Activated CD4-positive, alpha-beta memory T cell treated with anti-CD3 and anti-CD28 coated beads, Interleukin-2, amount 10 ng/mL, durations not matched to agents 7 days and 5 days (primary cell): Measurements from ENCODE around the gene TAF4B. TPM values are rescaled to one million over a fixed set of nuclear protein-coding genes. Genes with fewer than 3 reads are reported as not detected.
A peak's percentile ranks its signal among the peaks of the same experiment; 100 is the strongest.
"Not testable (repeated sequence)": the region's sequence is repeated elsewhere in the genome, so short reads cannot be mapped to it uniquely, and the experiment has no call there.

Experiments used
- CTCF ChIA-PET: fragments of 350-600 bp; sonication (Branson Sonifier 250); formaldehyde crosslinking; loops from one replicate; lab custom pipeline; 2021; ENCODE audit warnings: antibody characterized with exemption, inconsistent platforms; lab: Charles Lee
- POLR2A ChIA-PET: fragments of 350-600 bp; sonication (Branson Sonifier 250); formaldehyde crosslinking; loops from one replicate; lab custom pipeline; 2021; ENCODE audit warnings: antibody characterized with exemption; lab: Charles Lee
- DNase-seq: peaks from one replicate; pipeline ENCODE4 v3.0.0-alpha.2; 2020
- H3K27ac Mint-ChIP-seq: one replicate; pipeline ENCODE4 v1.8.0; 2021; ENCODE audit warnings: mild to moderate bottlenecking, mixed read lengths
- H3K27me3 Mint-ChIP-seq: one replicate; pipeline ENCODE4 v1.8.0; 2021; ENCODE audit warnings: mixed read lengths
- H3K36me3 Mint-ChIP-seq: one replicate; pipeline ENCODE4 v1.8.0; 2021; ENCODE audit warnings: low read depth, mixed read lengths
- H3K4me1 Mint-ChIP-seq: one replicate; pipeline ENCODE4 v1.8.0; 2021; ENCODE audit warnings: mixed read lengths
- H3K4me3 Mint-ChIP-seq: one replicate; pipeline ENCODE4 v1.8.0; 2021; ENCODE audit warnings: mild to moderate bottlenecking, mixed read lengths
- H3K9me3 Mint-ChIP-seq: one replicate; pipeline ENCODE4 v1.8.0; 2021; ENCODE audit warnings: mixed read lengths
- total RNA-seq, 2 experiments: library from RNA; stranded (reverse); gene quantifications; one replicate each; pipeline ENCODE4 v1.2.3, GENCODE V29; 2021

TAF4B gene
- total RNA-seq = 1 to 10 TPM; 3.3 to 3.8 TPM

GRCh38 chr18:26226229-26227050, at the start of gene TAF4B:
TAF4B (plus strand) TSS chr18:26226445; CDS start chr18:26226934, 489 bp downstream.
- peak; percentile 91 for DNase-seq
- Mint-ChIP-seq H3K9me3 (no peaks in the 10 kb centered on the region), H3K27ac (peak within 1 kb of the TSS; percentile 77), H3K4me3 (peak within 1 kb of the TSS; percentile 92), H3K27me3 (no peaks in the 10 kb centered on the region), H3K36me3 (peaks cover under 1% of the 10 kb centered on the region), H3K4me1 (peaks cover 31% of the 10 kb centered on the region)
- POLR2A ChIA-PET = interaction anchor here (1.0 to 3.6 kb wide), 6 partner anchors 8 to 139 kb away, joined by 5 to 26 read pairs (median 6); partner anchors contain the start of gene SS18
- CTCF ChIA-PET = no interaction called here

DNA sequence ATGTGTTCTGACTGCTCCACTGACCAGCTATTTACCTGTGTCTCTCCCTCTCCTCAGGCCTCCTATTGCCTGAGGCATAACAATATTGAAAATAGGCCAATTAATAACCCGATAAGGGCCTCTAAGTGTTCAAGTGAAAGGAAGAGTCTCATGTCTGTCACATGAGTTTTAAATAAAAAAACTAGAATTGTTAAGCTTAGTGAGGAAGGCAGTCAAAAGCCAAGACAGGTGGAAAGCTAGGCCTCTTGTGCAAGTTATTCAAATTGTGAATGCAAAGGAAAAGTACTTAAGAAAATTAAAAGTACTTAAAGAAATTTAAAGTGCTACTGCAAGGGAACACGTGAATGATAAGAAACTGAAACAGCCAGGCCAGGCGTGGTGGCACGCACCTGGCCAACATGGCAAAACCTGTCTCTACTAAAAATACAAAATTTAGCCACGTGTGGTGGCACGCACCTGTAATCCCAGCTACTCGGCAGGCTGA, 44.9 kb upstream of the TAF4B start:
- POLR2A ChIA-PET = no interaction called here

DNA sequence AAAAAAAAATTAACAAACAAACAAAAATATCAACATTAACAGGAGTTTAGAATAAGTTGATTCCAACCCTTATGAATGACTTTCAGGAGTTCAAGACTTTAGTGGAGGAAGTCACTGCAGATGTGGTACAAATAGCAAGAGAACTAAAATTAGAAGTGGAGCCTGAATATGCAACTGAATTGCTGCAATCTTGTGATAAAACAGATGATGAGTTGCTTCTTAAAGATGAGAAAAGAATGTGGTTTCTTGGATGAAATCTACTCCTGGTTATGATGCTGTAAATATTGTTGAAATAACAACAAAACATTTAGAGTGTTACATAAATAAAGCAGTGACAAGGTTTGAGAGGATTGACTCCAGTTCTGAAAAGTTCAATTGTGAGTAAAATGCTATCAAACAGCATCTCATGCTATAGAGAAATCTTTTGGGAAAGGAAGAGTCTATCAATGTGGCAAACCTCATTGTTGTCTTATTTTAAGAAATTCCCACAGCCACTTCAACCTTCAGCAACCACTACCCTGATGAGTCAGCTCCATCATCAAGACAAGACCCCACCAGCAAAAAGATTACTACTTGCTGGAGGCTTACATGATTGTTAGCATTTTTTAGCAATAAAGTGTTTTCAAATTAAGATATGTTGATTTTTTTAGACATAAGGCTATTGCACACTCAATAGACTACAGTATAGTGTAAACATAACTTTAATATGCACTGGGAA, 42.7 kb upstream of the TAF4B start:
- ChIA-PET POLR2A (no interaction called here), CTCF (no interaction called here)

More for the DNA sequence above, 44.9 kb upstream of the TAF4B start:
- no peaks in the 10 kb centered on the region for H3K9me3 Mint-ChIP-seq
- H3K4me3 Mint-ChIP-seq = no peak overlapping the region
- H3K27me3 Mint-ChIP-seq = no peaks in the 10 kb centered on the region
- no peak overlapping the region for H3K27ac Mint-ChIP-seq
- no peaks in the 10 kb centered on the region for H3K4me1 Mint-ChIP-seq
- CTCF ChIA-PET = no interaction called here
- H3K36me3 Mint-ChIP-seq = no peaks in the 10 kb centered on the region
- no peak for DNase-seq

DNA sequence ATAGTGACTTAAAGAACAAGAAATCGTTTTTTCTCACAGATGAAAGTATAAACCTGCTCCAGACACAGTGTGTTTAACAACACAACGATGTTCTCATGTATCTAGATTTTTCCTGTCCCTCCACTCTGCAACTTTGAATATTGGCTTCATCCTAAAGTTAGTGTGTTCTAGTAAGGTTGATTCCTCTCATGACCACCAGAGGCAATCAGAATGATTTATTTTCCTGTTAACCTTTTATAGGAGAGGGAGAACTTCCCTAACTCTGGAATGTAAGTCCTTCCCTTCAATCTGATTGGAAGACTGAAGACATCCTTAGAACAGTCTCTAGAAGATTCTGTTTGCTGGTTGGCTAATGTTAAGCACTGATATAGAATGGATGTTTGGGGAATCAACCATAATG, 41.0 kb upstream of the TAF4B start:
- Mint-ChIP-seq H3K4me1 (peaks cover 5% of the 10 kb centered on the region), H3K9me3 (no peaks in the 10 kb centered on the region), H3K27me3 (no peaks in the 10 kb centered on the region), H3K36me3 (no peaks in the 10 kb centered on the region), H3K27ac (no peak overlapping the region), H3K4me3 (no peak overlapping the region)
- CTCF ChIA-PET = no interaction called here
- no peak for DNase-seq
- POLR2A ChIA-PET = no interaction called here

More for the DNA sequence above, 42.7 kb upstream of the TAF4B start:
- Mint-ChIP-seq H3K9me3 (no peaks in the 10 kb centered on the region), H3K27me3 (no peaks in the 10 kb centered on the region), H3K4me3 (no peak overlapping the region), H3K27ac (no peak overlapping the region), H3K4me1 (no peaks in the 10 kb centered on the region), H3K36me3 (no peaks in the 10 kb centered on the region)
- no peak for DNase-seq

DNA sequence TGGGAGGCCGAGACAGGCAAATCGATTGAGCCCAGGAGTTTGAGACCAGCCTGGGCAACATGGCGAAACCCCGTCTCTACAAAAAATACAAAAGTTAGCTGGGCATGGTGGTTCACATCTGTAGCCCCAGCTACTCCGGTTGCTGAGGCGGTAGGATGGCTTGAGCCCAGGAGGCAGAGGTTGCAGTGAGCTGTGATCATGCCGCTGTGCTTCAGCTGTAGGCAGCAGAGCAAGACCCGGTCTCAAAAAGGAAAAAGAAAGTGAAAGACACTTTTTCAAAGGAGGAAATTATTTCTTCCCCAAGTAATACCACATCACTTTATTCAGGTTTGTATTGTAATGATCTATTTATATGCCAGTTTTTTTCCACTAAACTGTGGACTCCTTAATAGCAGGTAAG, 35.7 kb upstream of the TAF4B start:
- H3K4me3 Mint-ChIP-seq = peak overlapping the region; percentile 74
- no peaks in the 10 kb centered on the region for H3K36me3 Mint-ChIP-seq
- POLR2A ChIA-PET = interaction anchor here (1.5 to 2.5 kb wide), 2 partner anchors 36 to 99 kb away, joined by 5 read pairs; no protein-coding TSS in a partner anchor
- CTCF ChIA-PET = no interaction called here
- peak; percentile 47 for DNase-seq
- H3K4me1 Mint-ChIP-seq = peaks cover 9% of the 10 kb centered on the region
- peak overlapping the region; percentile 64 for H3K27ac Mint-ChIP-seq
- H3K9me3 Mint-ChIP-seq = no peaks in the 10 kb centered on the region
- no peaks in the 10 kb centered on the region for H3K27me3 Mint-ChIP-seq

DNA sequence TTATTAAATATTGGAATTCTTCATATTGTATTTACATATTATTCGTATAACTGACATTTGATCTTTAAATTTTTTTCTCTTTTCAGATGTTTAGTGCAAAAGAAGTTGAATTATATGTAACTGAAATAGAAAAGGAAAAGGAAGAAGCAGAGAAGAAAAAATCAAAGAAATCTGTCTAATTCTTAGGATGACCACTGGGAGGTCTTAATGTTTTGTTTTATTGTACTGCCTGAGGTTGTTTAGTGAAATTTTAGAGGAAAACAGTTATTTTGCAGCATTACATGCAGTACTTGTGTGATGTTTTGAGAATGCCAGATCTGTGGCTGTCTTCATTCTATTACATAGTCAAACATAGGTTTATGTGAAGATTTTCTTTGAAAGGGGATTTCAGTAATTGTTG, 34.0 kb upstream of the TAF4B start:
- Mint-ChIP-seq H3K4me3 (no peak overlapping the region), H3K4me1 (peaks cover 9% of the 10 kb centered on the region), H3K27ac (no peak overlapping the region), H3K36me3 (no peaks in the 10 kb centered on the region), H3K9me3 (no peaks in the 10 kb centered on the region), H3K27me3 (no peaks in the 10 kb centered on the region)
- ChIA-PET CTCF (no interaction called here), POLR2A (no interaction called here)
- DNase-seq = no peak

DNA sequence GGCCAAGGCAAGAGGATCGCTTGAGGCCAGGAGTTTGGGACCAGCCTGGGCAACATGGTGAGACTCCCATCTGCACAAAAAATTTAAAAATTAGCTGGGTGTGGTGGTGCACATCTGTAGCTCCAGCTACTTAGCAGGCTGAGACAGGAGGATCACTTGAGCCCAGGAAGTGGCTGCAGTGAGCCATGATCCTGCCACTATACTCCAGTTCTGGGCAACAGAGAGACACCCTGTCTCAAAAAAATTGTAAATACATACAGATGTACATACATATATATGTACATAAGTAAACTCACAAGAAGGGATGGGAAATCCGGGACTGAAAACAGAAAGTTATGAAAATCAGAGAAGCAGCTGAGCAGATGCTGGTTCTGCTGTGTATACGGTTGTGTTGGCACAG, 29.6 kb upstream of the TAF4B start:
- peaks cover 4% of the 10 kb centered on the region for H3K4me1 Mint-ChIP-seq
- H3K27ac Mint-ChIP-seq = no peak overlapping the region
- H3K36me3 Mint-ChIP-seq = no peaks in the 10 kb centered on the region
- ChIA-PET POLR2A (no interaction called here), CTCF (interaction anchor here (0.5 kb wide), 1 partner anchor 49 kb away, joined by 3 read pairs; no protein-coding TSS in a partner anchor)
- H3K27me3 Mint-ChIP-seq = no peaks in the 10 kb centered on the region
- H3K4me3 Mint-ChIP-seq = no peak overlapping the region
- DNase-seq = no peak
- no peaks in the 10 kb centered on the region for H3K9me3 Mint-ChIP-seq

GRCh38 chr18:26202001-26202400, 24.2 kb upstream of the TAF4B start:
- CTCF ChIA-PET, H3K27ac Mint-ChIP-seq, H3K9me3 Mint-ChIP-seq, DNase-seq, H3K4me1 Mint-ChIP-seq, H3K36me3 Mint-ChIP-seq, POLR2A ChIA-PET, H3K4me3 Mint-ChIP-seq, H3K27me3 Mint-ChIP-seq: not testable (repeated sequence)

DNA sequence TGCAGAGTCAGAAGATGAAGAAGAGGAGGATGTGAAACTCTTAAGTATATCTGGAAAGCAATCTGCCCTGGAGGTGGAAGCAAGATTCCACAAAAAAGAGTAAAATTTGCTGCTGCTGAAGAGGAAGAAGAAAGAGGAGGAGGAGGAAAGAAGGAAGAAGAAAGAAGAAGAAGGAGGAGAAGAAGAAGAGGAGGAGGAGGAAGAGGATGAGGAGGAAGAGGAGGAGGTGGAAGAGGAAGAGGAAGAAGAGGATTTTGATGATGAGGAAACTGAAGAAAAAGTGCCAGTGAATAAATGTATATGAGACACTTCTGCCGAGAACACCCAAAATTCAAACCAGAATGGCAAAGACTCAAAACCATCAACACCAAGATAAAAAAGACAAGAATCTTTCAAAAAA, 20.9 kb upstream of the TAF4B start:
- Mint-ChIP-seq H3K4me1 (no peaks in the 10 kb centered on the region), H3K27ac (no peak overlapping the region), H3K36me3 (no peaks in the 10 kb centered on the region), H3K27me3 (peaks cover 2% of the 10 kb centered on the region), H3K9me3 (no peaks in the 10 kb centered on the region), H3K4me3 (no peak overlapping the region)
- ChIA-PET POLR2A (no interaction called here), CTCF (no interaction called here)
- no peak for DNase-seq

- CTCF ChIA-PET = no interaction called here
- H3K27me3 Mint-ChIP-seq = peaks cover 2% of the 10 kb centered on the region
- H3K9me3 Mint-ChIP-seq = no peaks in the 10 kb centered on the region
- H3K4me1 Mint-ChIP-seq = no peaks in the 10 kb centered on the region
- H3K27ac Mint-ChIP-seq = no peak overlapping the region
- no peak overlapping the region for H3K4me3 Mint-ChIP-seq
- H3K36me3 Mint-ChIP-seq = no peaks in the 10 kb centered on the region
- POLR2A ChIA-PET = no interaction called here
- DNase-seq = no peak
These were observed 19.8 kb upstream of the TAF4B start for GRCh38 chr18:26206488-26206887.

- peaks cover 2% of the 10 kb centered on the region for H3K27me3 Mint-ChIP-seq
- CTCF ChIA-PET = no interaction called here
- no peak overlapping the region for H3K4me3 Mint-ChIP-seq
These were observed 18.3 kb upstream of the TAF4B start for GRCh38 chr18:26207937-26208336.

DNA sequence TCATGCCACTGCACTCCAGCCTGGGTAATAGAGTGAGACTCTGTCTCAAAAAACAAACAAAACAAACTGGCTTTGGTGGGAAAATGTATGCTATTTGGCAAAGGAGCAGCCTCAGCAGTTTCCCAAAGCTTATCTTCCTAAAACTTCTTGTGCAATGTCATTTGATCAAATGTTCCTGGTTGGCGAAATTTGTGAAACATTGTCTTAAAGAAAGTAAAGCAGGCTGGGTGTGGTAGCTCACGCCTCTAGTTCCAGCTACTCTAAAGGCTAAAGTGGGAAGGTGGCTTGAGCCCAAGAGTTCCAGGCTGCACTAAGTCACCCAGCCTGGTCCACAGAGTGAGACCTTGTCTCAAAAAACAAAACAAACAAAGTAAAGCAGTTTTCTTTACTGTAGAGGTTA, 17.3 kb upstream of the TAF4B start:
- DNase-seq = no peak
- Mint-ChIP-seq H3K4me3 (no peak overlapping the region), H3K27ac (no peak overlapping the region), H3K4me1 (no peaks in the 10 kb centered on the region), H3K27me3 (peaks cover 2% of the 10 kb centered on the region), H3K36me3 (no peaks in the 10 kb centered on the region), H3K9me3 (no peaks in the 10 kb centered on the region)
- ChIA-PET POLR2A (no interaction called here), CTCF (no interaction called here)

More at GRCh38 chr18:26207937-26208336, 18.3 kb upstream of the TAF4B start:
- Mint-ChIP-seq H3K9me3 (no peaks in the 10 kb centered on the region), H3K27ac (no peak overlapping the region), H3K36me3 (no peaks in the 10 kb centered on the region), H3K4me1 (no peaks in the 10 kb centered on the region)
- POLR2A ChIA-PET = no interaction called here
- DNase-seq = no peak

DNA sequence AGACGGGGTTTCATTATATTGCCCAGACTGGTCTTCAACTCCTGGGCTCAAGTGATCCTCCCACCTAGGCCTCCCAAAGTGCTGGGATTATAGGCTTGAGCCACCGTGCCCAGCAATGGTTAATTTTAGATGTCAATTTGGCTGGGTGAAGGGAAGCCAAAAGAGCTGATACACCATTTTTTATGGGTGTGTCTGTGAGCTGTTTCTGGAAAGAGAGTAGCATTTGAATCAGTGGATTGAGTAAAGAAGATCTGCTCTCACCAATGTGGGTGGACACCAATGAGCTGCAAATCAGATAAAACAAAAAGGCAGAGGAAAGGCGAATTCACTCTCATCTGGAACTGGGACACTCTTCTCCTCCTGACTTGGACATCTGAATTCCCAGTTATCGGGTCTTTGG, 16.1 kb upstream of the TAF4B start:
- peaks cover 10% of the 10 kb centered on the region for H3K4me1 Mint-ChIP-seq
- POLR2A ChIA-PET = no interaction called here

More for the DNA sequence above, 16.1 kb upstream of the TAF4B start:
- no peak for DNase-seq
- peaks cover 1% of the 10 kb centered on the region for H3K27me3 Mint-ChIP-seq
- CTCF ChIA-PET = no interaction called here
- H3K9me3 Mint-ChIP-seq = no peaks in the 10 kb centered on the region
- no peak overlapping the region for H3K4me3 Mint-ChIP-seq
- H3K27ac Mint-ChIP-seq = no peak overlapping the region
- H3K36me3 Mint-ChIP-seq = no peaks in the 10 kb centered on the region
